Ovary (tissue), 3 donors: ENCODE data around the gene SHISA4.

Source experiments
- POLR2A ChIP-seq: fragments of 450-650 bp; IDR thresholded peaks from one replicate; pipeline ENCODE4 v1.6.1; 2017; ENCODE audit warnings: antibody characterized with exemption, mild to moderate bottlenecking, moderate library complexity
- TF ChIP-seq, protein P1 (sequence below), 3 donors: fragments of 450-650 bp in 2 of 3; fragments of 200-600 bp in 1 of 3; IDR thresholded peaks; one replicate each; pipeline versions ENCODE4 v1.5.1 to v1.8.0; 2016 to 2022; ENCODE audit warnings: antibody characterized with exemption in 3 of 3, mild to moderate bottlenecking in 1 of 3
- donor health status: DM: no; HTN: no; CAD: no.

DNA sequence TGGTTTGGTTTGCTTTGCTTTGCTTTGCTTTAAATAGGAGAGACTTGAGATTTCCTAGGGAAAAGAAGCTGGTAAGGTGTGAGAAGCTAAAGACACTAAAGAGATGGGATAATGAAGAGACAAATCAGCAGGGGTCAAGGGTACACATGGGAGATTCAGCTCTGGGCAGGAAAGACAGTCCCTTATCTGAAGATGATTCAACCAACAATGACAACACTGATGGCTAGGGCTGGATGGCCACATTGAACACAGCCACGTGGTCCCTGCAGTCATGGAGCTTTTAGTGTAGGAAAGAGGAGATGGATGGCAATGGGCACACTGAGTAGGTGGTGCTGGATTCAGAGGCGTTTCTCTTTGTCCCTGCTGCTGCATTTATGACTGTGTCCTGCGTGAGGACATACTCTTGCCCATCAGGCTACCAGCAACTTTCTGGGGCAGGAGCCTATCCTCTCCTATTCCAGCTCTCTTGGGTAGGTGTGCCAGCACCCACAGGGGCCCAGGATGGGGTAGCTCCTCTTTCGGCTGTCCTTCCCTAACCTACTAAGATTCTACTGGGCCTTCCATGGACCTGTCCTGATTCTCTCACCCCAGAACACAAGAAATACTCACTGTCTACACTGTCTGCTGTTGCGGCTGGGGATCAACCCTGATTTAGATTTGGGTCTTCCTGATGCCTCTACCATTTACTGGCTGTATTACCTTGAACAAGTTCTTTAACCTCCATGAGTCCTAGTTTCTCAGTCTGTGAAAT, 1.4 kb upstream of the SHISA4 start:
- TF ChIP-seq, protein P1, sequence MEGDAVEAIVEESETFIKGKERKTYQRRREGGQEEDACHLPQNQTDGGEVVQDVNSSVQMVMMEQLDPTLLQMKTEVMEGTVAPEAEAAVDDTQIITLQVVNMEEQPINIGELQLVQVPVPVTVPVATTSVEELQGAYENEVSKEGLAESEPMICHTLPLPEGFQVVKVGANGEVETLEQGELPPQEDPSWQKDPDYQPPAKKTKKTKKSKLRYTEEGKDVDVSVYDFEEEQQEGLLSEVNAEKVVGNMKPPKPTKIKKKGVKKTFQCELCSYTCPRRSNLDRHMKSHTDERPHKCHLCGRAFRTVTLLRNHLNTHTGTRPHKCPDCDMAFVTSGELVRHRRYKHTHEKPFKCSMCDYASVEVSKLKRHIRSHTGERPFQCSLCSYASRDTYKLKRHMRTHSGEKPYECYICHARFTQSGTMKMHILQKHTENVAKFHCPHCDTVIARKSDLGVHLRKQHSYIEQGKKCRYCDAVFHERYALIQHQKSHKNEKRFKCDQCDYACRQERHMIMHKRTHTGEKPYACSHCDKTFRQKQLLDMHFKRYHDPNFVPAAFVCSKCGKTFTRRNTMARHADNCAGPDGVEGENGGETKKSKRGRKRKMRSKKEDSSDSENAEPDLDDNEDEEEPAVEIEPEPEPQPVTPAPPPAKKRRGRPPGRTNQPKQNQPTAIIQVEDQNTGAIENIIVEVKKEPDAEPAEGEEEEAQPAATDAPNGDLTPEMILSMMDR (IDR thresholded peaks at IDR 0.05), result no peak
- no peak for TF ChIP-seq POLR2A
